ENCODE results near the gene SPPL2A.

- TF ChIP-seq CTCF (IDR thresholded peaks at IDR 0.05): no peak
- no peak for TF ChIP-seq POLR2A (IDR thresholded peaks at IDR 0.05)
Observed at GRCh38 chr15:50702762-50703334, 62.7 kb downstream of the SPPL2A start.

Measured in tibial nerve (tissue), 3 donors.